Hepatocyte (in vitro differentiated cells): ENCODE data around the gene EIF4E1B. TPM values are rescaled to one million over a fixed set of nuclear protein-coding genes. Genes with fewer than 3 reads are reported as not detected.

Experiments used
- DNase-seq: peaks from one replicate; pipeline ENCODE4 v3.0.0-alpha.2; 2016; ENCODE audit warnings: low spot score
- H2AFZ ChIP-seq: fragments of 200-600 bp; sonication (generic); 2 replicates; pipeline ENCODE4 v1.6.0; 2016; ENCODE audit warnings: antibody characterized with exemption, mild to moderate bottlenecking
- H3K27ac ChIP-seq: fragments of 200-600 bp; sonication (generic); 2 replicates; pipeline ENCODE4 v1.5.1; 2016; ENCODE audit warnings: mild to moderate bottlenecking
- H3K27me3 ChIP-seq: fragments of 200-600 bp; sonication (generic); 2 replicates; pipeline ENCODE4 v1.6.1; 2016
- H3K36me3 ChIP-seq: fragments of 200-600 bp; sonication (generic); replicated peaks from 2 replicates; pipeline ENCODE4 v1.5.1; 2016; ENCODE audit warnings: low read depth; ENCODE audit not compliant: insufficient read depth
- H3K4me1 ChIP-seq: fragments of 200-600 bp; sonication (generic); 2 replicates; pipeline ENCODE4 v1.5.1; 2016; ENCODE audit warnings: mild to moderate bottlenecking, moderate library complexity; ENCODE audit not compliant: insufficient read depth
- H3K4me2 ChIP-seq: fragments of 200-600 bp; sonication (generic); 2 replicates; pipeline ENCODE4 v1.6.0; 2016
- H3K4me3 ChIP-seq: fragments of 200-600 bp; sonication (generic); 2 replicates; pipeline ENCODE4 v1.5.1; 2016; ENCODE audit warnings: mild to moderate bottlenecking
- H3K79me2 ChIP-seq: fragments of 200-600 bp; sonication (generic); 2 replicates; pipeline ENCODE4 v1.6.0; 2017; ENCODE audit warnings: mild to moderate bottlenecking
- H3K9me2 ChIP-seq: fragments of 200-600 bp; sonication (generic); replicated peaks from 2 replicates; pipeline ENCODE4 v1.6.0; 2017; ENCODE audit warnings: mild to moderate bottlenecking; ENCODE audit not compliant: insufficient read depth
- H3K9me3 ChIP-seq: fragments of 200-600 bp; sonication (generic); 2 replicates; pipeline ENCODE4 v1.5.1; 2016; ENCODE audit warnings: low read depth, mild to moderate bottlenecking
- H4K20me1 ChIP-seq: fragments of 200-600 bp; sonication (generic); 2 replicates; pipeline ENCODE4 v1.6.0; 2016; ENCODE audit warnings: mild to moderate bottlenecking; ENCODE audit not compliant: insufficient read depth, poor library complexity, severe bottlenecking
- CTCF ChIP-seq: fragments of 200-600 bp; sonication (generic); IDR thresholded peaks from 2 replicates; pipeline ENCODE4 v1.5.1; 2016; ENCODE audit warnings: antibody characterized with exemption, mild to moderate bottlenecking; ENCODE audit not compliant: poor library complexity
- EZH2 ChIP-seq: fragments of 200-600 bp; sonication (generic); IDR thresholded peaks from 2 replicates; pipeline ENCODE4 v1.6.1; 2016; ENCODE audit warnings: antibody characterized with exemption, mild to moderate bottlenecking, borderline replicate concordance
- EZH2phosphoT487 ChIP-seq: fragments of 200-600 bp; sonication (generic); IDR thresholded peaks from one replicate; pipeline ENCODE4 v1.6.1; 2018; ENCODE audit warnings: antibody characterized with exemption, mild to moderate bottlenecking, low read depth, moderate library complexity; ENCODE audit not compliant: unreplicated experiment, severe bottlenecking
- WGBS: methylation state at CpG from one replicate; pipeline ENCODE4 v1.1.6; 2016; ENCODE audit warnings: low lambda C conversion rate; ENCODE audit errors: missing lambda C conversion rate; 5-methylcytosine and 5-hydroxymethylcytosine counted together
- polyA plus RNA-seq: library from polyadenylated mRNA; unstranded; fragments of >200 nt; fragmentation: Nextera tagmentation; extraction: Ambion mirVana; gene quantifications from 2 replicates; pipeline ENCODE4 v1.2.1, GENCODE V29; 2016
- total RNA-seq: library from RNA; depleted of rRNA; stranded (reverse); fragments of >200 nt; gene quantifications from 2 replicates; pipeline ENCODE4 v1.2.3, GENCODE V29; 2014

The EIF4E1B gene
- total and polyA plus RNA-seq, 2 experiments from 2014 or later, result not detected

DNA sequence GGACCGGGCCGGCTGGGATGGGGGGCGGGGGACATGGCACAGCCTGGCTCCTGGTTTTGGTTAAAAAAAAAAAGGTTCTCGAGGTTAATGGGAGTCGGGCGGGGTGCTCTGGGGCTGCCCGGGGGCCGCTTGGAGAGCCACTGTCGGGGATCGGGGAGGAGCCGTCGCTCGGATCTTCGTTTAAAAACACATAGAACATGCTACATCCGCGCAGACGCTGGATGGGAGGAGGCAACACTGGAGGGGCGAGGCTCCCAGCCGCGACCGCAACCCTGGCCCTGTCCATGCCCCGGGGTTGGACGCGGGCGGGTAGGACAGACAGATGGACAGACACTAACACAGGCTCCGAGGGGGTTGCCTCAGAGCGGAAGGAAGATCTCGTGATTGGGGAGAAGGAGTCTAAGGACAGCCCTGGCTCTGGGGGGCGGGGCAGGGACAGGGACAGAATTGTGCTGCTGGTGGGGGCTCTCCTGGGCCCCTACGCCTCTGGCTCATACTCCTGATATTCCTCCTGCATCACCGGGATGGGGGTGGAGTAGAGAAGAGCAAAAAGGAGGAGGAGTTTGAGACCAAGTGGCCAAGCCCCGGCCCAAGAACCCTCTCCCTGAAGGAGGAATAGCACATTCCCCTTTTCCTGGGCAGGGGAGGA lies 10.0 kb upstream of the EIF4E1B start:
- Histone ChIP-seq H3K4me3 (no peak overlapping the region), H4K20me1 (no peaks in the 10 kb centered on the region), H3K4me2 (peak overlapping the region; percentile 53), H3K9me2 (no peaks in the 10 kb centered on the region), H3K4me1 (no peaks in the 10 kb centered on the region), H3K27ac (no peak overlapping the region), H3K79me2 (no peaks in the 10 kb centered on the region), H3K36me3 (no peaks in the 10 kb centered on the region), H3K9me3 (no peaks in the 10 kb centered on the region), H2AFZ (no peak overlapping the region), H3K27me3 (peaks cover 75% of the 10 kb centered on the region)
- no peak for DNase-seq
- 10% methylated on average over 24 of the region's 32 CpGs for WGBS
- TF ChIP-seq CTCF (no peak), EZH2 (peak; percentile 79)

DNA sequence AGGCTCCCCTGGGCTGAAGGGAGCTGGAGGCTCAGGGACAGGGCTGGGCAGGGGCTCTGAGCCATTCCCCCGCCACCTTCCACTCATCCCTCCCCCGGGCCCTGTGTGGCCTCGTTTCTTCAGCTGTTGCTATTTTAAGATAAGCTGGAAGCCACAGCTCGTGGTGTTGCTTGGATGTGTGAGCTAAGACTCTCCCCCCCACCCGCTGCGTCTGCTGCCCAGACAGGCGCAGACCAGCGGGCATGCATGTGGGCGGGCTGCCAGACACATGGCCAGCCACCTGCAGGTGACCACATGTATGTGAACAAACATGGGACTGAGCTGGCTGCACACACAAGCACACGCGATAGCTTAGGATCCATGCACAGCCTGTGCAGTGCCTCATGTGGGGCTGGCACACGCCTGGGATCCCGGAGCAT lies 8.8 kb upstream of the EIF4E1B start:
- no peaks in the 10 kb centered on the region for H3K36me3 ChIP-seq
- H3K27ac ChIP-seq, result no peak overlapping the region
- WGBS, result 78% methylated on average over 13 of the region's 13 CpGs
- no peaks in the 10 kb centered on the region for H3K4me1 ChIP-seq
- TF ChIP-seq EZH2 (no peak), EZH2phosphoT487 (no peak), CTCF (no peak)
- no peak for DNase-seq
- no peak overlapping the region for H2AFZ ChIP-seq
- no peaks in the 10 kb centered on the region for H4K20me1 ChIP-seq
- no peak overlapping the region for H3K4me2 ChIP-seq
- H3K79me2 ChIP-seq, result no peaks in the 10 kb centered on the region
- no peak overlapping the region for H3K4me3 ChIP-seq
- H3K27me3 ChIP-seq, result peaks cover 77% of the 10 kb centered on the region
- no peaks in the 10 kb centered on the region for H3K9me2 ChIP-seq
- H3K9me3 ChIP-seq, result no peaks in the 10 kb centered on the region

DNA sequence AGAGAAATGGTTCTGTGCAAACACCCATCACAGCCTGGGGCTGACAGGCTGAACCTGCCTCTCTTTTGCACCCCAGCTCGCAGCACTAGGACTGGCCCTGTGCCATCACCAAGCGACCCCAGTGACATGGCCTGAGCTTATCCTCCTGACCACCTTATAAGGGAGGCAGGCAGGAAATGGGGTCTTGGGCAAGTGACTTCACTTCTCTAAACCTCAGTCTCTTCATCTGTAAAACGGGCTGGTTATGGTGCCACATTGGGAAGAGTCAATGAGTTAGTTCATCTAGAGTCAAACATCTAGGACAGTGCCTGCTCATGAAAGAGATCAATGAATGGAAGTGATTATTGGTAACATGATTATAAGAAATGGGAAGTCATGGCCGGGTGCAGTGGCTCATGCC lies 6.3 kb upstream of the EIF4E1B start:
- H3K27ac ChIP-seq, result no peak overlapping the region
- WGBS, result 82% methylated on average over 4 of the region's 4 CpGs
- H3K36me3 ChIP-seq, result no peaks in the 10 kb centered on the region
- DNase-seq, result no peak
- H2AFZ ChIP-seq, result no peak overlapping the region
- no peak overlapping the region for H3K4me2 ChIP-seq
- no peak for TF ChIP-seq EZH2
- TF ChIP-seq CTCF, result no peak
- TF ChIP-seq EZH2phosphoT487, result no peak
- H3K9me3 ChIP-seq, result no peaks in the 10 kb centered on the region
- H3K4me1 ChIP-seq, result no peaks in the 10 kb centered on the region
- H3K4me3 ChIP-seq, result no peak overlapping the region
- peaks cover 79% of the 10 kb centered on the region for H3K27me3 ChIP-seq
- H3K79me2 ChIP-seq, result no peaks in the 10 kb centered on the region
- no peaks in the 10 kb centered on the region for H3K9me2 ChIP-seq
- no peaks in the 10 kb centered on the region for H4K20me1 ChIP-seq

DNA sequence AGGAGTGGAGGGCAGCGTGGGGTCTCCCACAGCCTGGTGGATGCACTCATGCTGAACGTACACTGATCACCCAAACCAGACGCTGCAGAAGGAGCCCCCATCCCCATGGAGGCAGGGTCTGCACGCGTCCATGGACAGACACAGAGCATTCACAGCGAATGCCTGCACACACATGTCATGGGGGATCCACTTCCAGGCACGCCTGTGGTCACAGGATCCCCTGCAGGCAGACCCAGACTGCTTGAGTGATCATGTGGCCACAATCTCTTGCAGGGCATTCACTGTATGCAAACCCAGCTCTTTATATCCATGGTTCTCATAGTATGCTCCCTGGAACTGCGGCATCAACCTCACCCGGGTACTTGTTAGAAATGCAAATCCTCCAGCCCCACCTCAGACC lies 5.5 kb upstream of the EIF4E1B start:
- 73% methylated on average over 9 of the region's 9 CpGs for WGBS
- Histone ChIP-seq H3K27me3 (peaks cover 79% of the 10 kb centered on the region), H3K4me2 (no peak overlapping the region), H3K4me3 (no peak overlapping the region), H3K9me3 (no peaks in the 10 kb centered on the region), H2AFZ (no peak overlapping the region), H3K36me3 (no peaks in the 10 kb centered on the region), H4K20me1 (no peaks in the 10 kb centered on the region), H3K9me2 (no peaks in the 10 kb centered on the region), H3K79me2 (no peaks in the 10 kb centered on the region), H3K4me1 (no peaks in the 10 kb centered on the region), H3K27ac (no peak overlapping the region)
- TF ChIP-seq CTCF, result no peak
- TF ChIP-seq EZH2, result no peak
- TF ChIP-seq EZH2phosphoT487, result no peak
- no peak for DNase-seq
